HG02763 (cell line): Measurements from ENCODE around the gene FKBP3.
"Not testable (repeated sequence)": the region's sequence is repeated elsewhere in the genome, so short reads cannot be mapped to it uniquely, and the experiment has no call there.

Experiments used
- ATAC-seq: cut with Tn5 transposase; IDR thresholded peaks from one replicate; pipeline ENCODE4 v1.9.1; 2021; ENCODE audit warnings: mild to moderate bottlenecking, moderate library complexity; ENCODE audit not compliant: unreplicated experiment

Gene FKBP3

DNA sequence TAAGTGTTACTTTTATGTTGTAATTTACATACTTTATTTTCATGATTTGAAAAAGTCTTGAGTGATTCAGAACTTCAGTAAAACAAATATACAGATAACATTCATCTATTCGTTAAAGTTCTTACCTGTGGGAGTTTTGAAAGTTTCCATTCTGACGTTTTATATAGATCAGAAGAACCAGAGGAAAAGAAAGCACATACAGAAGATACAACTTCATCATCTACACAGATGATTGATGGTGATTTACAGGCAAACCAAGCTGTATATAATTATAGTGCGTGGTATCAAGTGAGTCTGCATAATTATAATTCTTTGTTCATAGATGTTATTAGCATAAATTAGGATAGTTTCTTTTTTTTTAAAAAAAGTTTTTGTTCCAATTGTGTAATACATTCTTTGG is 20.0 kb downstream of the FKBP3 start:
- ATAC-seq, result no peak

DNA sequence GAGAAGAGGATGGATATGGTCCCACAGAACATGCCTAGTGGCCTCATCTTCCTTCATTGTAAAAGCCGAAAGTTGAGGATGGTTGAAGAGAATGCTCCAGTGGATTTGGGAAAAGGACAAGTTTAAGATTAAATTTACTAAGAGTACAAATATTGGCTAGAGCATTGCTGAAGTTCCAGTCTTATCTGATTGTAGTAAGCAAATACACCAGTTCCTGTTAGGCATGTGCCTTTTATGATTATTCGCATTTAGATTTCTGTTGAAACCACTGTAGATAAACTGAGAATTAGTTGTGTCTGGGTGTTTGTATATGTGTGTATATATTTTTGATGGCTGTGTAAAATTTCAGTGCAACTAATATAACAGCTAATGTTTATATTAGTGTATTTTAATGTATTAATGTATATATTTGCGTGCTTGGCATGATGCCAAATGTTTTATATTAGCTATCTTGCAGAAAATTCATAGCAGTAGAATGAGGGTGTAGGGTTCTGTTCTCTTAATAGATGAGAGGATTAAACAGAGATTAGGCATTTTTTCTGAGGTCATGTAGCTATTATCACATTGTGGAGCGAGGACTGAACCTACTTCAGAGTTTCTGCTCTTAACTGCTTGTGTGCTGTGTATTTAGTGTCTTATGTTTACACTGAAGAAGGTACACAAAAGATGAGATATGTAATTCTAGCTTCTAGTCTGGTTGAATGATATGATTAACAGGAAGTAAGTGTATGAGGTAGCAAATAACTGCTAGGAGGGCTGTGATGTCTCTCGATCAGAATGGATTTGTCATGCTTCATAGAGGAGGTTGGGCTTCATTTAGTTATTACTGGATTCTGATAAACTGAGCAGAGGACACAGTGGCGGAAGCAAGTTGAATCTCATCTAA is 21.1 kb downstream of the FKBP3 start:
- no peak for ATAC-seq

DNA sequence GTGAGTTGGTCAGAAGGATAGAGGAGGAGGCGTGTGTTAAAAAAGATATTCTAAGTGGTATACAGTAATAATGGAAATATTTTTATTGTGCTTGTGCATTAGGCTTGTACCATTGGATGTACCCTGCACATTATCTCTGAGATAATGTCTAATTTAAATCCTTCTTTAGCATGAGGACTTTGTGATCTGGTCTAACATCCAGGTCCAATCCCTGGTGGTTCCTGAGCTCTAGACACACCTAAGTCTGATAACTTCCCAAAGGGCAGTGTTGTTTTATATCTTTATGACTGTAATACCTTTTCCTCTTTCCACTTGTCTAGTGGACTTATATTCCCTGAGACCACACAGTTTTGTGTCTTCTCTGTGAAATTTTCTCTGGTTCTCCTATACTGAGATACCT is 29.7 kb downstream of the FKBP3 start:
- ATAC-seq, result no peak

DNA sequence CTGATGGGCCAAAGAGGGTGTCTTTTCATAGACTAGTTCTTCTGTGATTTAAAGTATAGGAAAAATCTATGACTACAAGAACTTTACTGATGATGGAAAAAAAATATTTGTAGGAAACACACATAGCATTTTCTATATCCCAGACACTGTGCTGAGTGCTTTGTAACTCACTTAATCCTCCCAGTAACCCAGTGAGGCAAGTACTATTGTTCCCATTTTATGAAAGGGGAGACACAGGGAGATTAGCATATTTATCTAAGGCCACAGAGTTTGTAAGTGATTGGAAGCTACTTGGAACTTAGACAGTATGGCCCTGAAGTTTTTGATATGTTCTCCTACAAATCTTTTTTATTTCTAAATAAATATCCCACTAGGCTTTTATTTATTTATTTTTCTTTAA is 30.5 kb downstream of the FKBP3 start:
- no peak for ATAC-seq

DNA sequence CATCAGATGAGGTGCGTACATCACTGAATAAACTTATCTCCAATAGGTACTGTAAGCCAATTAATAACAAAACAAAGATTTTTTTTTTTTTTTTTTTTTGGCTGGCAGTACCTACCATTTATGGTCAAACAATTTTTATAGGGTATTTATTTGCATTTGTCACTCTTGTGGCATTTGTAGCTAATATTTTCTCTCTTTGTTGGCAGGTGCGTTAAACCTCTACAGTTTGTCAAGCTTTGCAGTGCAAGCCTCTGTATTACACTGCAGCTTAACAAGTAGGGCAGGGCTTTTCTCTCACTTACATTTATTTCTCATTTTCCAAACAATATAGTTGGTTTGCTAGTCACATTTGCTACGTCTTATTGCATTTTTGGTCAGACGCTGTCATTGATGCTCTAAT is 38.1 kb downstream of the FKBP3 start:
- no peak for ATAC-seq

DNA sequence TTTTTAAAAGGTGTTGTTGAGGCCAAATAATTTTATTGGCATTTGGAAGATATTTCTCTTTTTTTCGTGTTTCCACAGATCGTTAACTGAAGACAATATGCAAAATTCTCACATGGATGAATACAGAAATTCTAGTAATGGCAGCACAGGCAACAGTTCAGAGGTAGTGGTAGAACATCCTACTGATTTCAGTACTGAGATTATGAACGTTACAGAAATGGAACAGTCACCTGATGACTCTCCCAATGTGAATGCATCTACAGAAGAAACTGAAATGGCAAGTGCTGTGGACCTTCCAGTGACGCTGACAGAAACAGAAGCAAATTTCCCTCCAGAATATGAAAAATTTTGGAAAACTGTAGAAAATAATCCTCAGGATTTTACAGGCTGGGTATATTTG is 39.1 kb downstream of the FKBP3 start:
- ATAC-seq, result no peak

DNA sequence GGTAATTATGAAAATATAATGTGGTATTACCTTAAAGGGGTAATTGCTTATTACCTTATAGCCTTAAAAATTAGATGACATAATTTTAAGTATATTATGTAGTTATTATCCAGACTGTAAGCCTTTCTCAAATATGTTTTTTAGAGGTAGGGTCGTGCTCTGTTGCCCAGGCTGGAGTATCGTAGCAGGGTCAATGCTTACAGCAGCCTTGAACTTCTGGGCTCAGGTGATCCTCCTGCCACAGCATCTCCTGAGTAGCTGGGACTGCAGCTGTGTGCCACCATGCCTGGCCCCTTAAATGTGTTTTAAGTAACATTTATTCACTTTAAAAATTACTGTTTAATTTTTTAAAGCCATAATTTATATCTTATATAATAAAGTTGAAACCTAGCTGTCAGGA is 40.0 kb downstream of the FKBP3 start:
- no peak for ATAC-seq

DNA sequence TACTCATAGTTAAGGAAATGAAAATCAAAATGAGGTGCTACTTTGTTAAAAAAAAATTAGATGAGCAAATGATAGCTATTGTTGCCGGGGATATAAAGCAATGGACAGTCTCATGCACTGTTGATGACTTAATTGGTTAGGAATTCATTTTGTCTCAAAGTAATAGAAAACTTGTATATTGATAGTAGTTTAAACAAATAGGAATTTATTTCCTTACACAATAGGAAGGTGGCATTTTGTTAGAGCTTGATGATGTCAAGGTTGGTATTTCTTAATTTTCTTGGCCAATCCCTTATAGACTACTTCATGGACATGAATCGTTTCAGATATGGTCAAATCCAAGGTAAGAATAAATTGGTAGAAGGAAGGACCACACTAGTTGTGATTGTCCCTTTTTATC is 42.6 kb downstream of the FKBP3 start:
- no peak for ATAC-seq

DNA sequence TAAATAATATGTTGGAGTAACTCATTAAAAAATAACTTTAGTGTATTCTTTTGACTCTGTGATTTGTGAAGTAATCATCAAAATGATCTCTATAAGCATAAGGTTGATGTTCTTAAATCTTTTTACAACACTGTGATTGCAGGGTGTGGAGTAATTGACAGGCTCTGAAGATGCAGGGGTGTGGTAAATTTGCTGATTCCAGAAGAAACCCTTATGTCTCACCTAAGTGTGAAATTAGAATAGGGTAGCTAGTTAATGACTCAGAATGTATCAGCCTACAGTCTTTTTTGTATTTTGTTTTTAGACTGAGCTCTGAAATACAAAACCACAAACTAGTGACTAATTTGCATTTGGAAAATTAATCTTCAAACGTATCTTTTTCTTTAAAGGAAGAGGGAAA is 44.5 kb downstream of the FKBP3 start:
- ATAC-seq, result peak; percentile 73

DNA sequence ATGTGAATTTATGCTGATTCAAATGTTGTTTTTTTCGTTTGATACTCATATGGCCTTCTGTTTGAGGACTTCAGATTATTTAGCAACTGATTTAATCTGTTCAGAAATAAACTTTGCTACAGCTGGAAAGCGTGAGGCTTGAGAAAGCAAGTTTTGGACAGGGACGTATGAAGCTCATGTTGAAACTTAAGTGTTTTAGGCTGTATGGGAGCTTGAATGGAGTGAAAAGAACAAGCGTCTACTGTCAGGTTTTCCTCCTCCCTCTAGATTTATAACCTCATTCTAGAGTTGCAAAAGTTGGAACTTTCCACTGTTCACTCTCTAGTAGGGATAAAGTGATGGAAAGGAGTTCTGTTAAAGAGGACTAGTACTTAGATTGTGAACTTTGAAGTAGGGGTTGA is 49.3 kb downstream of the FKBP3 start:
- ATAC-seq, result no peak

DNA sequence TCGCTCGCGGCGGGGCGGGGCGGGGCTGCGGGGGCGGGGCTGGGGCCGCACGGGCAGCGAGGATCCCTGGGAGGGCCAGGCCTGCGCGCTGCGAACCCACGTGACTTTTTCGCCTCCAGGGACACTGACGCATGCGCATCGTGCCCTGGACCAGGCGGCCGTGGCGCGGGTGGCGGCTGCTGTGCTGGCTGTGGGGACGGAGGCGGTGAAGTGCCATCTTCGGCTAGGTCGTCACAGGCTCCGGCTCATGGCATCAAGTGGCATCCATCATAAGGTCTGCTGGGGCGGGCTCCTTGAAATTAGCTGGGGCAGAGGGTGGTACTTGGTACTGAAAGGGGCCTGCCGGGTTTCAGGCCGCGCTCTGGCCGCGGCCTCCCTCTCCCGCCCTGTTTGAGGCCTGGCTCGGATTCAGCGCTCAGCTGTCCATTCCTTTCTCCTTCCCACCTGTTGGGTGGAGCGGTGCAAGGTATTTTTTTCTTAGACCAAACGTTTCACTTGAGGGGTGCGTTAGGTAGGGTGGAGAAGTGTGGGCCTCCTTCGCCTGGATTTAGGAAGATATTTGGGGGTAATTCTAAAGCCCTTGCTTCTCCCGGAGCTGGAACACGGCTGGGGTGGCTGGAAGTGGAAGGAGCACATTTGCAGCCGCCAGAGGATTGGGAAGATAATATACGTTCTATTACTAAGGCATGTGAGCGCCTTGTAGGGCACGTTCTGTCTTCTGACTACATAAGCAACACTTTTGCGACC is 50.1 kb downstream of the FKBP3 start, which contains the start of gene PRPF39:
Gene PRPF39 (plus strand): TSS at position 141 of the 747 bp plus-strand sequence. CDS start 11,124 bp downstream, outside the sequence.
- peak; percentile 94 for ATAC-seq

DNA sequence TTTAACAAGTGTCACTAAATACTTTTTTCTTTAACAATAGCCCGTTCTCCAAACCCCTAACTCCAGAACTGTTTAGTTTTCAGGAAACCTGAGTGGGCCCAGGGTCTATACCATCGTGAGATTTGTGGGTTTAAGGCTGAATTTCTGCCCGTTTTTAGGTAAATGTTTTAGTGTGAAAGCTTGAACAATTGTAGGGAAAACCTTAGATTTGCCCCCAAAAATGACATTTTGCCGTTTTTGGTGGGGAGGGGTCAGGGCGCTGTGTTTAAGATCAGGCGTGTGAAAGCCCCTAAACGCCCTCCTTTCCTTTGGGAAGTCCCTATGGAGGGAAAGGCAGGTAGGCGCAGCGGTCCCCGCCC is 50.7 kb downstream of the FKBP3 start:
- peak; percentile 6 for ATAC-seq

DNA sequence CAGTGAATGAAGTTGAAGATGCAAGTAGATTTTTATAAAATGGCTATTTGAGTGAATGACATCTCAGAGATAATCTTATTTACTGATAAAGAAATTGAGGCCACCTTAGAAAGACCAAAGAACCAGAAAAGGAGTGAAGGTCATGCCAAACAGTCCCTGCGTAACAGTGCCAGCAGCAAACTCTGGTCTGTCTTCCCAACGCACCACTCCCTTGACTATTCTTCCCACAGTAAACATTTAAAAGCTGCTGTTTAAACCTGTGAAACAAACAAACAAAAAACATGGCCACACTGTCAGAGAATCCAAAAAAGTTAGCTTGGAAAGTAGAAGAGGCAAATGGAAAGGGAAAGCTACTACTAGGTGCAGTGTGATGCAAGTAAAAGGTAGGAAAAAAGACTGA is 51.9 kb downstream of the FKBP3 start:
- ATAC-seq, result no peak

DNA sequence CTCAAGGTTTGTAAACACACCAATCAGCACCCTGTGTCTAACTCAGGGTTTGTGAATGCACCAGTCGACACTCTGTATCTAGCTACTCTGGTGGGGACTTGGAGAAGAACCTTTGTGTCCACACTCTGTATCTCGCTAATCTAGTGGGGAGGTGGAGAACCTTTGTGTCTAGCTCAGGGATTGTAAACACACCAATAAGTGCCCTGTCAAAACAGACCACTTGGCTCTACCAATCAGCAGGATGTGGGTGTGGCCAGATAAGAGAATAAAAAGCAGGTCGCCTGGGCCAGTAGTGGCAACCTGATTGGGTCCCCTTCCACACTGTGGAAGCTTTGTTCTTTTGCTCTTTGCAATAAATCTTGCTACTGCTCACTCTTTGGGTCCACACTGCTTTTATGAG is 53.2 kb downstream of the FKBP3 start:
- ATAC-seq, result not testable (repeated sequence)

DNA sequence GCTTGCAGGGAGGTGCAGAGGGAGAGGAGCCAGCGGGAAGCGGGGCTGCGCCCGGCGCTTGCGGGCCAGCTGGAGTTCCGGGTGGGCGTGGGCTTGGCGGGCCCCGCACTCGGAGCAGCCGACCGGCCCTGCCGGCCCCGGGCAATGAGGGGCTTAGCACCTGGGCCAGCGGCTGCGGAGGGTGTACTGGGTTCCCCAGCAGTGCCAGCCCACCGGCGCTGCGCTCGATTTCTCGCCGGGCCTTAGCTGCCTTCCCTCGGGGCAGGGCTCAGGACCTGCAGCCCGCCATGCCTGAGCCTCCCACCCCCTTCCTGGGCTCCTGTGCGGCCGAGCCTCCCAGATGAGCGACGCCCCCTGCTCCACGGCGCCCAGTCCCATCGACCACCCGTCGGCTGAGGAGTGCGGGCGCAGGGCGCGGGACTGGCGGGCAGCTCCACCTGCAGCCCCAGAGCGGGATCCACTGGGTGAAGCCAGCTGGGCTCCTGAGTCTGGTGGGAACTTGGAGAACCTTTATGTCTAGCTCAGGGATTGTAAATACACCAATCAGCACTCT is 53.8 kb downstream of the FKBP3 start:
- ATAC-seq, result not testable (repeated sequence)

DNA sequence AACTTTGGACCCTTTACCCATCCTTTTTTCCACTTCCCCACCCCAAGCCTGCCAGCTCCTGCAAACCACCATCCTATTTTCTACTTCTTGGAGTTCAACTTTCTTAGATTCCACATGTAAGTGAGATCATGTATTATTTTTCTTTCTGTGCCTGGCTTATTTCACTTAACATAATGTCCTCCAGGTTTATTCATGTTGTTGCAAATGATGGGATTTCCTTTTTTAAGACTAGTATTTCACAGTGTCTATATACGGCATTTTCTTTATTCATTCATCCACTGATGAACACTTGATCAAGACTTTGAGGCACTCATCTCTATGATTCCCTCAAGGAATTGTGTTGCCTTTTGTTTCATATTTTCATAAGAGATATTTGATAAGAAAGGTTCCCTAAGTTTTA is 56.0 kb downstream of the FKBP3 start:
- ATAC-seq, result no peak

DNA sequence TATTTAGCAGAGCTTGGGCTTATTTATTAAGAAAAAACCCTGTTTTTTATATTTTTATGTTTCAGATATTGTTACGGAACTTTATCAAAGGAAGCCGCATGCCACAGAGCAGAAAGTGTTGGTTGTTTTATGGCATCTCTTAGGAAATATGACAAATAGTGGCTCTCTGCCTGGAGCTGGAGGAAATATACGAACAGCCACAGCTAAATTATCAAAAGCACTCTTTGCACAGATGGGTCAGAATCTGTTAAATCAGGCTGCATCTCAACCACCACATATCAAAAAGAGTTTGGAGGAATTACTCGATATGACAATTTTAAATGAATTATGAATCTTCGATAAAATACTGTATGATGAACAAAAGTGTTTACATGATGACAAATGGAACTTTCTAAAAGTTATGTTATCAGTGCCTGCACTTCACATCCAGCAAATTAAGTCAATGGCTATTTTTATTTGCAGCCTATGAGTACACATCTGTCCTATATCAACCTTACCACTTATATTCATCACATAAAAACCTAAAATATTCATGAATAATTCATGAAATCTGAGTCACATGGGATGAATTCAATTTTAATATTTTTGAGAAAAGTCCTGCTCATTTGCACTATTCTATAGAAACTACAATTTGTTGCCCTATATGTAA is 60.9 kb downstream of the FKBP3 start:
- no peak for ATAC-seq

DNA sequence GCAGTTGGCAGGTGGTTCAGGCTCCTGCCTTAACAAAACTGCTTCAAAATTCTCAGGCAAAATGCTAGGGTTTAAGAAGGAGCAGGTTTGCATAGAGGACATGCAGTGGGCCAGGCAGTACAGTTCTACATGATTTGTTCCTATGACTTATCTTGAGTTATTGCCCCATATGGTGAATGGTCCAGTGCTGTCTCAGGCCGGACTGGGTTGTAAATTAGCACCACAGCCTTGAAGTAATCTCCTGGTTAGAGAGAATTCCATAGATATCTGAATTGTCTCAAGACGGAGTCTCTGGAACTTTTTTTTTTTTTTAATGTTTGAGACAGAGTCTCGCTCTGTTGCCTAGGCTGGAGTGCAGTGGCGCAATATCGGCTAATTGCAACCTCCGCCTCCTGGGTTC is 62.2 kb downstream of the FKBP3 start:
- ATAC-seq, result no peak

DNA sequence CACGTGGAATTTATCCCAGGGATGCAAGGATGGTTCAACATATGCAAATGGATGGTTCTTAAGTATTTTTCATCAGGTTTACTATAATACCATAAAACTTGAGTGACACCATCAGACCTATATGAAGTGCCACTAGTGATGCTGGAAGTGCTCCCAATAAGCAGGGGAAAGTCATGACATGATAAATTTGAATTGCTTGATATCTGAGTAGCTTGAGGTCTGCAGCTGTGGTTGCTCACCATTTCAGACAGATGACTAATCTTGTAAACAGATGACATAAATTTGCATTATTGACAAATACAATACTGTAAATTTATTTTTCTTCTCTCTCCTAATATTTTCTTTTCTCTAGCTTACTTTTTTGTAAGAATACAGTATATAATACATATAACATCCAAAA is 64.1 kb downstream of the FKBP3 start:
- ATAC-seq, result no peak

DNA sequence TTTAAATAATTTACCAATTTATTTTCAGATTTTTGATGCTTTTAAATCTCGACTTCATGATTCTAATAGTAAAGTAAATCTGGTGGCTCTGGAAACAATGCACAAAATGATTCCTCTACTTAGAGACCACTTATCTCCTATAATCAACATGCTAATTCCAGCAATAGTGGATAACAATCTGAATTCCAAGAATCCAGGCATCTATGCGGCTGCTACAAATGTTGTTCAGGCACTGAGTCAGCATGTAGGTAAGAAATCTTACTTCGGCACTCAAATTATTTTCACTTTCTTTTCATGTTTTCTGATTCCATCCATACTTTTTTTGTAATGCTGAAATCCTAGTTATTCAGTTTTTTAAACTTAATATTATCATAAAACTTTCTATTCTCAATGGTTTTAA is 65.9 kb downstream of the FKBP3 start:
- ATAC-seq, result no peak

DNA sequence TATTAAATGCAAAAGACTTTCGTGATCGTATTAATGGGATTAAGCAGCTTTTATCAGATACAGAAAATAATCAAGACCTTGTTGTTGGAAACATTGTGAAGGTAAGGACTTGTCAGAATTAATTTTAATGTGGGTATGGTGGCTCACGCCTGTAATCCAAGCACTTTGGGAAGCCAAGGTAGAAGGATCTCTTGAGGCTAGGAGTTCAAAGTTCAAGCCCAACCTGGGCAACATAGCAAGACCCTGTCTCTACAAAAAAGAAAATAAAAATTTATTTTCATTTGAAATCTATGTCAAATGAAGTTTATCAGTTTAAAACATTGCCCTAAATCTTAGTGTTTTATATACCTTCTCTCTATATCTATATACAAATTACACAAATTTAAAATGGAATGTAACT is 67.6 kb downstream of the FKBP3 start:
- ATAC-seq, result no peak
